GM21786 (cell line): ENCODE measurements around the gene RAB39A.
"Not testable (repeated sequence)": the region's sequence is repeated elsewhere in the genome, so short reads cannot be mapped to it uniquely, and the experiment has no call there.

Source experiments
- ATAC-seq: cut with Tn5 transposase; IDR thresholded peaks from one replicate; pipeline ENCODE4 v1.9.1; 2021; ENCODE audit not compliant: unreplicated experiment

Gene RAB39A, protein sequence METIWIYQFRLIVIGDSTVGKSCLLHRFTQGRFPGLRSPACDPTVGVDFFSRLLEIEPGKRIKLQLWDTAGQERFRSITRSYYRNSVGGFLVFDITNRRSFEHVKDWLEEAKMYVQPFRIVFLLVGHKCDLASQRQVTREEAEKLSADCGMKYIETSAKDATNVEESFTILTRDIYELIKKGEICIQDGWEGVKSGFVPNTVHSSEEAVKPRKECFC

DNA sequence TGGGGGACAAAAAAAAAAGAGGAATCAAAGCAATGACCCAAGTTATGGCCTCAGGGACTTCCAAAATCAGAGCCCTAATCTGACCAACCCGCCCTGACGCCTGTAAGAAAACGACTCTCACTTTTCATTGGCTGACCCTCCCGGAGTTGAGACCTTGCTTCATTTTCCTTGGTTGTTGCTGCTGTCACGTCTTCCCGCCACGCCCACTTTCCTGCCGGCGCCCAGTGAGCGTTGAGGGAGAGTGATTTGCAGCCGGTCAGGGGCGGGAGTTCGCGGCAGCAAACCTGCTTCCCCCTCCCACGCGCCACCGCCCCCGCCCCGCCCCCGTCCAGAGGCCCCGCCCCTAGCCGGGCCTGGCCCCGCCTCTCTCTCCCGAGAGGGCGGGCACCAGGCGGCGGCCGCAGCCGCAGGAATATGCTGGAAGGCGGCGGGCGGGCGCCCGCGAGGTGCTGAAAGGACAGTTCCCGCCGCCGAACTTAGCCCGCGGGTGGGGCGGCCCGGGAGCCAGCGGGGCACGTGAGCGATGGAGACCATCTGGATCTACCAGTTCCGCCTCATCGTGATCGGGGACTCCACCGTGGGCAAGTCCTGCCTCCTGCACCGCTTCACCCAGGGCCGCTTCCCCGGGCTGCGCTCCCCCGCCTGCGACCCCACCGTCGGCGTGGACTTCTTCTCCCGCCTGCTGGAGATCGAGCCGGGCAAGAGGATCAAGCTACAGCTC is at the start of gene RAB39A:
RAB39A (plus strand) TSS at position 403 of the 721 bp plus-strand sequence; CDS start at position 524, 121 bp downstream.
- peak; percentile 92 for ATAC-seq

DNA sequence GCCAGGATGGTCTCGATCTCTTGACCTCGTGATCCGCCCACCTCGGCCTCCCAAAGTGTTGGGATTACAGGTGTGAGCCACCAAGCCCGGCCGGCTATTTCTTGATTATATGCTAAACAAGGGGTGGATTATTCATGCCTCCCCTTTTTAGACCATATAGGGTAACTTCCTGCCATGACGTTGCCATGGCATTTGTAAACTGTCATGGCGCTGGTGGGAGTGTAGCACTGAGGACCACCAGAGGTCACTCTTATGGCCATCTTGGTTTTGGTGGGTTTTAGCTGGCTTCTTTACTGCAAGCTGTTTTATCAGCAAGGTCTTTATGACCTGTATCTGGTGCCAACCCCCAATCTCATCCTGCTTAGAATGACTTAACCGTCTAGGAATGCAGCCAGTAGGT is 46.8 kb upstream of the RAB39A start:
- ATAC-seq = not testable (repeated sequence)

DNA sequence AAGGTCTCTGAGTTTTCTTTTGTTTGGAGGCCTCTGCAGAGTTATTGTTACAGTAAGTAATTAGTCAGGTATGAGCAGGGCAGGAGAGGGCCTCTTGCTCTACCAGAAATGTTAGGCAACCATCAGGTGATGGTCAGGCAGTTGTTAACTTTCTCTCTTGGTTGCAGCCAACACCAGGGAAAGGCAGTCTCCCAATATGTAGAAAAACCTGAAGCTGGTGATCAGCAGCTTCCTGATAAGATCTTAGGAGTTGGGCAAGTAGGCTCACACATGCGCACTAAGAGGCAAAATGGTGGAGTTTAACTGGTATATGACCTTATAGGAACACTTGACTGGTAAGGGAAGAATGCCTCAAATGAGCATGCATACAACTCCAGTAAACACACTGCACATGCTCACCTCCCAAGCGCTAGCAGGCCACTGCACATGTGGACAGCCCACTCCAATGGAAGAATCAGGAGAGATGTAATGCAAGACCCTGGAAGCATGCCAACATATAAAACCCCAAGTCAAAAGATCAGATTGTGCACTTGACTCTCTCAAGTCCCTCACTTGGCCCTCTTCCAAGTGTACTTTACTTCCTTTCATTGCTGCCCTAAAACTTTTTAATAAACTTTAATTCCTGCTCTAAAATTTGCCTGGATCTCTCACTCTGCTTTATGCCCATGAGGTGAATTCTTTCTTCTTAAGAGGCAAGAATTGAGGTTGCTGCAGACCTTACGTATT is 46.0 kb upstream of the RAB39A start:
- ATAC-seq = no peak

DNA sequence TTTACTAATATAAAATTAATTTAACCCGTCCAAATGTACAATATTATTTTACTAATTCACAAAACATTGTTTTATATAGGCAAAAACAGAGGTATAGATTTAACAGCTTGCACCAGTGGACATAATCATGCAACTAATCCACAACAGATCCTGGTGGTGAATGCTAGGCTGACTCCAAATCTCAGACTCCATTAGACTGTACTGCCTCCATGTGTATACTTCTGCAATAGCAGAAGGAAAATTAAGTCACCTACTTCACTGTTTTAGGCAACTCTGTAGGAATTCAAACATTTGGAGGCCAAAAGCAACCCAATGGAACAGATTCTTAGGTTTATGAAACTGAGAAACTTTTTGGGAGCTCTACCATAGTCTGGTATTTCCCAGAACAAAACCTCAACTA is 30.0 kb upstream of the RAB39A start:
- ATAC-seq = peak; percentile 72

GRCh38 chr11:107908211-107908610 is 20.0 kb upstream of the RAB39A start:
- no peak for ATAC-seq

DNA sequence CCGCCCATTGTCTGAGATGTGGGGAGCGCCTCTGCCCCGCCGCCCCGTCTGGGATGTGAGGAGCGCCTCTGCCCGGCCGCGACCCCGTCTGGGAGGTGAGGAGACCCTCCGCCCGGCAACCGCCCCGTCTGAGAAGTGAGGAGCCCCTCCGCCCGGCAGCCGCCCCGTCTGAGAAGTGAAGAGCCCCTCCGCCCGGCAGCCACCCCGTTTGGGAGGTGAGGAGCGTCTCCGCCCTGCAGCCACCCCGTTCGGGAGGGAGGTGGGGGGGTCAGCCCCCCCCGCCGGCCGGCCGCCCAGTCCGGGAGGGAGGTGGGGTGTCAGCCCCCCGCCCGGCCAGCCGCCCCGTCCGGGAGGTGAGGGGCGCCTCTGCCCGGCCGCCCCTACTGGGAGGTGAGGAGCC is 15.8 kb upstream of the RAB39A start:
- not testable (repeated sequence) for ATAC-seq

GRCh38 chr11:107915229-107915628 is 13.0 kb upstream of the RAB39A start:
- ATAC-seq = no peak

DNA sequence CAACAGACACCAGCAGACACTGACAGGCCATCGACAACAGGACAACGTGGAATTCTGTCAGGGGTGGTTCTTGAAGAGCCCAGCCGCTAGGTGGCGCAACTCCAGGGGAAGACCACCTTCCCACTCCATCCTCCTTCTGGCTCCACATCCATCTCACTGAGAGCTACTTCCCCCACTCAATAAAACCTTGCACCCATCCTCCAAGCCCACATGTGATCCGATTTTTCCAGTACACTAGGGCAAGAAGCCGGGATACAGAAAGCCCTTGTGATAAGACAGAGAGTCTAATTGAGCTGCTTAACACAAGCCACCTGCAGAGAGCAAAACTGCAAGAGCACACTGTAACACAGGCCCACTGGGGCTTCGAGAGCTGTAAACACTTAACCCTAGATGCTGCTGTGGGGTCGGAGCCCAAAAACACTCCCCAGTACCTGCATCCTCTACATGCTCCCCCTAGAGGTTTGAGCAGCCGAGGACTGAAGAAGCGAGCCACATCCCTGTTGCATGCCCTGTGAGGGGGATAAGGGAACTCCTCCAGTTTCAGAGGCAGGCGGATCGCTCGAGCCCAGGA is 11.5 kb upstream of the RAB39A start:
- no peak for ATAC-seq

DNA sequence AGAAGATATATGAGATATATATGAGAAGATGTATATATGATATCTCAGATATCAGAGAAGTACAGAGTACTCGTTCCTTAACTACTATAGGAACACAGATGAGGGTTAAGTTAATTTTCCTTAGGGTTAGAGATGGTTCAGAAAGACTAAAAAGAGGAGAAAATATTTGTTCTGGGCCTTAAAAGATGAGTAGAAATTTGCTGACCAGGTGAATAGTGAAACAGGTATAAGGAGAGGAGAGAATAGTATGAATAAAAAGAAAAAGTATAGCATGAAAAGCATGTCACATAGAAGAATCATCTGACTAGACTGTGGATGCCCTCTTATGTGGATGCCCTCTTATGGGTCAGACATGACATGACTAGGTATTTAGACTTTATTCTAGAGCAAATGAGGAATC is 6.3 kb upstream of the RAB39A start:
- no peak for ATAC-seq

DNA sequence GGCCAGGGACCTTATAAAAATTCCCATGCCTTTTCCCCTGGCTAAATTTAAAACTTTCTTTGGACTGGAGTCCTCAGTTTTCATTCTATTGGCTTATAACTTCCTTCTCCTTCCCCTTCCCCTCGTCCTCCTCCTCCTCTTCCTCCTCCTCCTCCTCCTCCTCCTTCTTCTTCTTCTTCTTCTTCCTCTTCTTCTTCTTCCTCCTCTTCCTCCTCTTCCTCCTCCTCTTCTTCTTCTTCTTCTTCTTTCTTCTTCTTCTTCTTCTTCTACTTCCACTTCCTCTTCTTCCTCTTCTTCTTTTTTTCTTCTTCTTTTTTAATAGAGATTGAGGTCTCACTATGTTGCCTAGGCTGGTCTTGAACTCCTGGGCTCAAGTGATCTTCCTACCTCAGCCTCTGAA is 4.7 kb upstream of the RAB39A start:
- not testable (repeated sequence) for ATAC-seq

DNA sequence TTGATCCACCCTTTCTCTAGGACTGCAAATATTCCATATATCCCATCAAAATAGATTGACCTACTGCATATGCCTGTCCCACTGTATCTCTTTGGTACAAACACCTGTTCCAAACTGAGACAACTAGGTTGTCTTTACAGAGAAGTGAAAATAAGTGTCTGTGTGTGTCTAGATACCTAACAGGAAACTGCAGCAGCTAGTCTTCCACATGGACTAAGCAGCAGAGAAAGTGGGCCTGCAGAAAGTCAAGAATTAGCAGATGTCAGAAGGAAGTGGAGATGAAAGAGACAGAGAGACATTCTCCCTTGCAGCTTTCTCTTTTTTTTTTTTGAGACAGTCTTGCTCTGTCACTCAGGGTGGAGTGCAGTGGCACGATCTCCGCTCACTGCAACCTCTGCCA is 3.9 kb upstream of the RAB39A start:
- no peak for ATAC-seq

DNA sequence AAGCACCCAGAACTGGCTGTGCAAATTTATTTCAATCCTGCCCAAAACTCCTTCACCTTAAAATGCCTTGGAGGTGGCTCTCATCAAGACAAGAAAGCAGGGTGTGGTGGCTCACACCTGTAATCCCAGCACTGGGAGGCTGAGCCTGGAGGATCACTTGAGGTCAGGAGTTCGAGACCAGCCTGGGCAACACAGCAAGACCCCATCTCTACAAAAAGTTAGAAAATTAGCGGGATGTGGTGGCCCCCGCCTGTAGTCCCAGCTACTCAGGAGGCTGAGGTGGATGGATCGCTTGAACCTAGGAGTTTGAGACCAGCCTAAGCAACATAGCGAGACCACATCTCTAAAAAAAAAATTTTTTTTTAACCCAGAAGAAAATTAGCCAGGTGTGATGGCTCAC is 689 bp upstream of the RAB39A start:
- no peak for ATAC-seq

GRCh38 chr11:107928767-107929507 is 689 bp downstream of the RAB39A start:
- peak; percentile 8 for ATAC-seq

DNA sequence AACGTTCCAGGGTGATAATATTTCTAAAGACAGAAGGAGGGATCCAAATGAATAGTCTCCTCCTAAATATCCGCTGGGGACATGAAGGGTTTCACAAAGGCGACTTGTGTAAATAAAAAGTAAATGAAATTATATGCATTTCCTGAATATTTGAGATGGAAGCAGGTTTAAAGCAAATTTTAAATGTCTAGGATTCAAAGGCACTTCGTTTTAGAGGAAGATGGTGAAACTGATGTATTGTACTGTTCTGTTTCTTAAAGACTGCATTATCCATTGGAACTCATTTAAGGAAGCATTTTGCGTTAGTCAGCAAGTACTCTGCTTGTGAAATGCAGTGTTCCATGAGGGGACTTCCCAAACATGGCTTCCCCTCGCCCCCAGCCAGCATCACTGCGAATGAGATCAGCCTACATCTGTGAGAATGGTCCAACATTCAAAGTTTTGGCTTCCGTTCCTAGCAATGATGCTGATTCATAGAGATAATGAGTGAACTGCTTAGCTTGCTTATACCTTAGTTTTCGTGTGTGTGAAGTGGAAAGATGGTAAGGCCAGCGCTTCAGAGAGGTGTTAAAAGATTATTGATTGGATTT is 1.5 kb downstream of the RAB39A start:
- no peak for ATAC-seq

DNA sequence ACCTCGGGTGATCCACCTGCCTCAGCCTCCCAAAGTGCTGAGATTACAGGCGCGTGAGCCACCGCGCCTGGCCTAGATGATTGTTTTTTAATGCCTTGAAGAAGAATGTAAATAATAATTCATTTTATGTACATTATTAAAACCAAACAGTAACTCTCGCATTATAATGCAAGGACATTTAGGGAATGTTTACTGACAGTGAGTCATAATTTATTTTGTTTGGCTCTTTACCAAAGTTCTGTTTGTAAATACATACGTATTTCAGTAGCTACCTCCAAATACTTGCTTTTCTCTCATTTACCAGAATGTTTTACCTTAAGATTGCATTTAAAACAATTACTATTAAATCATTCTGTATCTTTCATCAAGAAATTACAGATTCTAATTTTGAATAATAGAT is 3.0 kb downstream of the RAB39A start:
- no peak for ATAC-seq

- ATAC-seq = no peak
Observed at GRCh38 chr11:107947904-107948303, 19.7 kb downstream of the RAB39A start.

GRCh38 chr11:107948328-107948727 is 20.1 kb downstream of the RAB39A start:
- not testable (repeated sequence) for ATAC-seq

- no peak for ATAC-seq
Observed at GRCh38 chr11:107951155-107951554, 22.9 kb downstream of the RAB39A start.

DNA sequence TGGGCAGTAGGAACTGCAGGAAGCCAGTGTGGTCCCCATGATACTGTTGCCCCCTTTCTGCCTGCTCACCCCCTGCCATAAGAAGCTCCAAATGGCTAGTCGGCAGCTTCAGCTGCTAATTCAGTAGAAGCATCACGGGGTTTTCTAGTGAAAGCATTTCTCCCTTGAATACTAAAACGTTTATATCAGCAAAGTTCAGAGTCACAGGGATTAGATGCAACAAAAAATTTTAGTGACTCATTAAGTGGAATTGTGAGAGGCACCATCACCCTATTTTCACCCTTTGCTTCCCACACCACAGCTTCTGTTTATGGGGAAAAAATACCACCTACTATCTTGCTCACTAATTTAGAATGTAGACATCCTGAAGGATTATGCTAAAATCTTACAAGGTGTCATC is 25.2 kb downstream of the RAB39A start:
- no peak for ATAC-seq

- no peak for ATAC-seq
Observed at GRCh38 chr11:107956543-107956942, 28.3 kb downstream of the RAB39A start.
